ENCODE results near the gene HBA2. TPM values are rescaled to one million over a fixed set of nuclear protein-coding genes. Genes with fewer than 3 reads are reported as not detected.

HBA2 gene
- total and polyA plus RNA-seq, 9 of the 15 experiments (the other 6 are each of a cell fraction or from before 2014, with no cell fraction given), result 40.4 to 853 (median 286) TPM

- TF ChIP-seq CREM (IDR thresholded peaks at IDR 0.05; ENCODE audit: low read depth) (no peak), NFE2L1 (tag; IDR thresholded peaks at IDR 0.05; ENCODE audit: borderline replicate concordance, low read depth) (no peak), MCM7 (IDR thresholded peaks at IDR 0.05) (no peak), CBFA2T3 (IDR thresholded peaks at IDR 0.05) (peak; percentile 43; the same call in 1 of the 2 replicates), PRDM10 (IDR thresholded peaks at IDR 0.05; ENCODE audit: partially characterized antibody) (no peak), TCF3 (CRISPR knock-in tag; IDR thresholded peaks at IDR 0.05) (peak; percentile 55)
Observed at GRCh38 chr16:132120-132519, 40.6 kb upstream of the HBA2 start (continued).

GRCh38 chr16:133716-134115 is 39.0 kb upstream of the HBA2 start:
- Histone ChIP-seq H3K4me2 (ENCODE audit: insufficient read depth, low read length) (peak overlapping the region; percentile 34), H3K9ac (ENCODE audit: insufficient read depth in 1 of 2, low read depth in 2 of 2, low read length in 2 of 2) (peak overlapping the region in 1 of 2 experiments; percentile 30; a peak in 1 of 4 replicates), H4K20me1 (replicated peaks; ENCODE audit: control insufficient read depth, insufficient read depth, low read length) (no peaks in the 10 kb centered on the region), H3K4me1 (replicated peaks in 1 of 2; ENCODE audit: control insufficient read depth in 2 of 2, insufficient read depth in 2 of 2, low read length in 2 of 2) (peaks cover 37 to 41% of the 10 kb centered on the region in 2 experiments; a peak in 4 of 5 replicates), H2AFZ (ENCODE audit: low read depth, low read length) (no peak overlapping the region), H3K9me1 (ENCODE audit: control insufficient read depth, insufficient read depth, low read length) (no peaks in the 10 kb centered on the region), H3K36me3 (ENCODE audit: control insufficient read depth, insufficient read depth, low read length) (peaks cover 34% of the 10 kb centered on the region), H3K27ac (ENCODE audit: extremely low read depth, low read depth, low read length) (peak overlapping the region; percentile 30; the same call in 1 of the 3 replicates), H3K27me3 (ENCODE audit: control insufficient read depth in 2 of 2, insufficient read depth in 2 of 2, low read length in 2 of 2) (no peaks in the 10 kb centered on the region), H3K79me2 (ENCODE audit: control insufficient read depth, insufficient read depth, low read length) (peaks cover 87% of the 10 kb centered on the region), H3K9me3 (replicated peaks; ENCODE audit: control insufficient read depth, insufficient read depth, low read depth, low read length) (no peaks in the 10 kb centered on the region), H3K4me3 (no peak overlapping the region)
- in situ Hi-C loops (cut with MboI) (no loop called here), intact Hi-C loops (cut with micrococcal nuclease) (no loop called here)
- FAIRE-seq, result no peak
- POLR2A ChIA-PET, result interaction anchor here (0.6 to 1.0 kb wide), 2 partner anchors 11 to 898 kb away, joined by 4 read pairs; no protein-coding TSS in a partner anchor
- BruUV-seq (replicated peaks), result no TSS peak
- ATAC-seq, result no peak
- no peak for DNase-seq (ENCODE audit: extremely low read depth in 1 of 4, low spot score in 3 of 4)
- 72% methylated on average over 2 of the region's 2 CpGs for WGBS (ENCODE audit: insufficient coverage, low coverage, missing lambda C conversion rate)
- CTCF ChIA-PET (ENCODE audit: low intra/inter-chr PET ratio), result no interaction called here
- TF ChIP-seq NCOA6 (IDR thresholded peaks at IDR 0.05) (no peak), ZNF512 (tag; IDR thresholded peaks at IDR 0.05) (no peak), ETV6 (IDR thresholded peaks at IDR 0.05; ENCODE audit: borderline replicate concordance in 1 of 2, low read depth in 2 of 2, low read length in 1 of 2) (no peak), ETV6 (CRISPR knock-in tag; IDR thresholded peaks at IDR 0.05; ENCODE audit: borderline replicate concordance) (no peak), RBM25 (IDR thresholded peaks at IDR 0.05; ENCODE audit: low read depth, low read length, severe bottlenecking) (peak; percentile 4), CBFA2T3 (IDR thresholded peaks at IDR 0.05) (peak; percentile 36), THRA (IDR thresholded peaks at IDR 0.05) (no peak), THAP7 (CRISPR knock-in tag; IDR thresholded peaks at IDR 0.05) (no peak), TCFL5 (CRISPR knock-in tag; conservative IDR thresholded peaks at IDR 0.05) (no peak), SREBF1 (IDR thresholded peaks at IDR 0.05; ENCODE audit: borderline replicate concordance, low read depth, low read length) (no peak)
